Astrocyte of the cerebellum (primary cell): ENCODE results near the gene SMYD3.

Source experiments
- DNase-seq: peaks from one replicate; pipeline ENCODE4 v3.0.0-alpha.2; 2011; ENCODE audit warnings: low read depth
- H3K4me3 ChIP-seq: 2 replicates; pipeline ENCODE4 v1.5.1; 2011; ENCODE audit warnings: mild to moderate bottlenecking, low read depth, low read length, moderate library complexity
- in situ Hi-C: cut with HindIII; loops from 2 replicates; pipeline ENCODE4 v1.10.0; 2017; ENCODE audit warnings: low sequenced_read_pairs
- TF ChIP-seq, protein P1 (sequence below): IDR thresholded peaks from 2 replicates; pipeline ENCODE4 v1.5.1; 2012; ENCODE audit warnings: low read length, low read depth, moderate library complexity, mild to moderate bottlenecking; ENCODE audit errors: missing control alignments

The SMYD3 gene

GRCh38 chr1:246445503-246445902, 61.6 kb downstream of the SMYD3 start:
- in situ Hi-C loops, result no loop called here
- no peak overlapping the region for H3K4me3 ChIP-seq
- DNase-seq, result no peak
- TF ChIP-seq, protein P1, sequence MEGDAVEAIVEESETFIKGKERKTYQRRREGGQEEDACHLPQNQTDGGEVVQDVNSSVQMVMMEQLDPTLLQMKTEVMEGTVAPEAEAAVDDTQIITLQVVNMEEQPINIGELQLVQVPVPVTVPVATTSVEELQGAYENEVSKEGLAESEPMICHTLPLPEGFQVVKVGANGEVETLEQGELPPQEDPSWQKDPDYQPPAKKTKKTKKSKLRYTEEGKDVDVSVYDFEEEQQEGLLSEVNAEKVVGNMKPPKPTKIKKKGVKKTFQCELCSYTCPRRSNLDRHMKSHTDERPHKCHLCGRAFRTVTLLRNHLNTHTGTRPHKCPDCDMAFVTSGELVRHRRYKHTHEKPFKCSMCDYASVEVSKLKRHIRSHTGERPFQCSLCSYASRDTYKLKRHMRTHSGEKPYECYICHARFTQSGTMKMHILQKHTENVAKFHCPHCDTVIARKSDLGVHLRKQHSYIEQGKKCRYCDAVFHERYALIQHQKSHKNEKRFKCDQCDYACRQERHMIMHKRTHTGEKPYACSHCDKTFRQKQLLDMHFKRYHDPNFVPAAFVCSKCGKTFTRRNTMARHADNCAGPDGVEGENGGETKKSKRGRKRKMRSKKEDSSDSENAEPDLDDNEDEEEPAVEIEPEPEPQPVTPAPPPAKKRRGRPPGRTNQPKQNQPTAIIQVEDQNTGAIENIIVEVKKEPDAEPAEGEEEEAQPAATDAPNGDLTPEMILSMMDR, result no peak

DNA sequence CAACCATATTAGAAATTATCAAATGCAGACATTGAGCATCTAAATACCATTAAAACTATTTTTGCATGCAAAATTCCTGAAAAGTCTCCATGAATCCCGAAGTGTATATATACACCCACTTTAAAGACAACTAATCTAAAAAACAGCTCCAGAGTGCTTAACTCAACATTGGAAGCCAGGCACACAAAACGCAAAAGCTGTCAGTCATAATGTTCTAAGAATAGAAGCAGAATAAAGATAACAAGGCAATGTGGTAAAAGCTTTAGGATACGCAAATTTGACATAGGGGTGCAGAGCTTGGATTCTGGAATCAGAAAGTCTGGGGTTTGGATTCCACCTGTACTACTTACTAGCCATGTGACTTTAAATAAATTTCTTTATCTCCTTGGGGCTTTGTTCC, 62.5 kb downstream of the SMYD3 start:
- in situ Hi-C loops, result no loop called here
- TF ChIP-seq, protein P1, result no peak
- DNase-seq, result no peak

GRCh38 chr1:246437961-246438360, 69.1 kb downstream of the SMYD3 start:
- DNase-seq, result no peak
- in situ Hi-C loops, result no loop called here
- TF ChIP-seq, protein P1, result no peak
- no peak overlapping the region for H3K4me3 ChIP-seq

More for the DNA sequence above, 62.5 kb downstream of the SMYD3 start:
- H3K4me3 ChIP-seq, result no peak overlapping the region

GRCh38 chr1:246435421-246436041, 71.5 kb downstream of the SMYD3 start:
- TF ChIP-seq, protein P1, result no peak
- in situ Hi-C loops, result no loop called here
- DNase-seq, result no peak
- no peak overlapping the region for H3K4me3 ChIP-seq

DNA sequence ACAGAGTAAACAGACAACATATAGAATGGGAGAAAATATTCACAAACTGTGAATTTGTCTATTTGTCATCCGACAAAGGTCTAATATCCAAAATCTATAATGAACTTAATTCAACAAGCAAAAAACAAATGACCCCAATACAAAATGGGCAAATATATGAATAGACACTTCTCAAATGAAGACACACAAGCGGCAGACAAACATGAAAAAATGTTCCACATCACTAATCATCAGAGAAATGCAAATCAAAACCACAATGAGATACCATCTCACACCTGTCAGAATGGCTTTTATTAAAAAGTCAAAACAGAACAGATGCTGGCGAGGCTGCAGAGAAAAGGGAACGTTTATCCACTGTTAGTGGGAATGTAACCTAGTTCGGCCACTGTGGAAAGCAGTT, 72.7 kb downstream of the SMYD3 start:
- TF ChIP-seq, protein P1, result no peak
- no peak overlapping the region for H3K4me3 ChIP-seq
- no peak for DNase-seq
- in situ Hi-C loops, result no loop called here

- TF ChIP-seq, protein P1, result no peak
- no peak overlapping the region for H3K4me3 ChIP-seq
- in situ Hi-C loops, result no loop called here
- DNase-seq, result peak; percentile 78
Measured at GRCh38 chr1:246428542-246429308, 78.4 kb downstream of the SMYD3 start.
